HepG2 (cell line): Measurements from ENCODE around the gene DPH7. TPM values are rescaled to one million over a fixed set of nuclear protein-coding genes. Genes with fewer than 3 reads are reported as not detected.

Experiments
- ARNTL ChIP-seq: sonication (generic); formaldehyde crosslinking; IDR thresholded peaks from 2 replicates; pipeline ENCODE4 v1.4.0; 2020; ENCODE audit warnings: mild to moderate bottlenecking, missing genetic modification reagents
- ERF ChIP-seq: IDR thresholded peaks from 2 replicates; pipeline ENCODE4 v1.6.1; 2018; ENCODE audit warnings: missing biosample characterization, missing genetic modification reagents
- KMT2A ChIP-seq: sonication (generic); formaldehyde crosslinking; IDR thresholded peaks from 2 replicates; pipeline ENCODE4 v1.4.0; 2020; ENCODE audit warnings: missing genetic modification reagents
- MEIS2 ChIP-seq: sonication (generic); formaldehyde crosslinking; IDR thresholded peaks from 2 replicates; pipeline ENCODE4 v1.9.0; 2021; ENCODE audit warnings: mild to moderate bottlenecking, missing genetic modification reagents
- POLR2G ChIP-seq: fragments of 200-400 bp; formaldehyde crosslinking; IDR thresholded peaks from 2 replicates; pipeline ENCODE4 v1.6.1; 2018; ENCODE audit warnings: mild to moderate bottlenecking, low read depth, low read length, moderate library complexity
- SMAD1 ChIP-seq: sonication (generic); formaldehyde crosslinking; IDR thresholded peaks from 2 replicates; pipeline ENCODE4 v1.4.0; 2020; ENCODE audit warnings: missing genetic modification reagents, low read depth, mild to moderate bottlenecking, borderline replicate concordance
- ZNF143 ChIP-seq: sonication (generic); formaldehyde crosslinking; IDR thresholded peaks from 2 replicates; pipeline ENCODE4 v1.4.0; 2020; ENCODE audit warnings: missing genetic modification reagents
- ZNF543 ChIP-seq: sonication (generic); formaldehyde crosslinking; IDR thresholded peaks from 2 replicates; pipeline ENCODE4 v1.4.0; 2020; ENCODE audit warnings: mild to moderate bottlenecking, missing genetic modification reagents
- polyA plus RNA-seq, 8 experiments: library from polyadenylated mRNA; depleted of rRNA in 3 of 8; stranded (reverse) in 7 of 8; unstranded in 1 of 8; fragments of >200 nt; fragmentation: Illumina TruSeq in 4 of 8; extraction: Trizol in 4 of 8; gene quantifications; 2 replicates each; pipeline versions ENCODE4 v1.2.1 to v1.2.3, GENCODE V29; 2011 to 2016; ENCODE audit warnings: low read depth in 4 of 8, missing spikeins in 1 of 8, mixed read lengths in 1 of 8; ENCODE audit not compliant: insufficient read depth in 1 of 8
- total RNA-seq, 5 experiments: library from RNA; depleted of rRNA; stranded (reverse); fragments of >200 nt; fragmentation: Illumina TruSeq; extraction: Trizol; gene quantifications; 2 replicates each; pipeline ENCODE4 v1.2.3, GENCODE V29; 2016; ENCODE audit warnings: low read depth in 1 of 5
- TF ChIP-seq, protein P1 (sequence below), 2 experiments: sonication (generic) in 1 of 2; formaldehyde crosslinking in 1 of 2; IDR thresholded peaks; 2 replicates each; pipeline versions ENCODE4 v1.4.0 to v1.6.1; 2018 to 2020; ENCODE audit warnings: missing genetic modification reagents in 2 of 2, borderline replicate concordance in 1 of 2, low read depth in 1 of 2, mild to moderate bottlenecking in 1 of 2, missing biosample characterization in 1 of 2
- TF ChIP-seq, protein P2 (sequence below): sonication (generic); formaldehyde crosslinking; IDR thresholded peaks from 2 replicates; pipeline ENCODE4 v1.4.0; 2020; ENCODE audit warnings: low read depth, mild to moderate bottlenecking, missing genetic modification reagents
- TF ChIP-seq, protein P3 (sequence below): IDR thresholded peaks from 2 replicates; pipeline ENCODE4 v1.6.1; 2018; ENCODE audit warnings: missing genetic modification reagents, mild to moderate bottlenecking, missing compliant biosample characterization

DPH7 gene
- total and polyA plus RNA-seq, 2 of the 13 experiments (the other 11 are each of a cell fraction or from before 2014, with no cell fraction given) = 27.6 to 31.6 TPM

DNA sequence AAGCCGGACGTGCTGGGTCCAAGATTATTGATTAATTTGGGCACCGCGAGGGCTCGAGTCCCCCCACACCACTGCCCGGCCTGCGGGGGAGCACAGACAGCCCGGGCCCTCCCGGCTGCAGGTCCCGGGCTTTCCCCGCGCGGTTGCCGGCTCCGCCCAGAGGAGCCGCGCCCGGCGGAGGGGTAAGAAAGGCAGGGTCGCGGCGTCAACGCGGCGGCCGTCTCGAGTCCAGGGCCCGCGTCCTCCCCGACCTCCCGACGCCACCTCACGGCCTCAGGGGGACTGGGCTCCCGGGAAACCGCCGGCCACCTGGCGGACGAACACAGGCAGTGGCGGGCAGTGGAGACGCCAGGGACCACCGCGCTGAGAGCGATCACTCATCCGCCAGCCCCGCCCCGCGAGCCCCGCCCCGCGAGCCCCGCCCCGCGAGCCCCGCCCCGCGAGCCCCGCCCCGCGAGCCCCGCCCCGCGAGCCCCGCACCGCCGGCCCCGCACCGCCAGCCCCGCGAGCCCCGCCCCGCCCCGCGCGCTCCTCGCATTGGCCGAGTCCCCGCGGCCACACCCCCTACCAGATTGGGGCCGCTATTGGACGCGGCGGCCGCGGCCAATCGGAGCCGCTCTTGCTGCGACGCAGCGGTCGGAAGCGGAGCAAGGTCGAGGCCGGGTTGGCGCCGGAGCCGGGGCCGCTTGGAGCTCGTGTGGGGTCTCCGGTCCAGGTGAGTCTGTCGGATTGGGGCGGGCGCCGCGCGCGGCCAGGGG, 27.3 kb downstream of the DPH7 start, which contains the start of gene MRPL41 (continued):
- TF ChIP-seq, protein P1, sequence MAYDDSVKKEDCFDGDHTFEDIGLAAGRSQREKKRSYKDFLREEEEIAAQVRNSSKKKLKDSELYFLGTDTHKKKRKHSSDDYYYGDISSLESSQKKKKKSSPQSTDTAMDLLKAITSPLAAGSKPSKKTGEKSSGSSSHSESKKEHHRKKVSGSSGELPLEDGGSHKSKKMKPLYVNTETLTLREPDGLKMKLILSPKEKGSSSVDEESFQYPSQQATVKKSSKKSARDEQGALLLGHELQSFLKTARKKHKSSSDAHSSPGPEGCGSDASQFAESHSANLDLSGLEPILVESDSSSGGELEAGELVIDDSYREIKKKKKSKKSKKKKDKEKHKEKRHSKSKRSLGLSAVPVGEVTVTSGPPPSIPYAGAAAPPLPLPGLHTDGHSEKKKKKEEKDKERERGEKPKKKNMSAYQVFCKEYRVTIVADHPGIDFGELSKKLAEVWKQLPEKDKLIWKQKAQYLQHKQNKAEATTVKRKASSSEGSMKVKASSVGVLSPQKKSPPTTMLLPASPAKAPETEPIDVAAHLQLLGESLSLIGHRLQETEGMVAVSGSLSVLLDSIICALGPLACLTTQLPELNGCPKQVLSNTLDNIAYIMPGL (CRISPR knock-in tag; IDR thresholded peaks at IDR 0.05; ENCODE audit: borderline replicate concordance in 1 of 2, low read depth in 1 of 2) = peak; percentile 69 to 78
- peak; percentile 34; the same call in 1 of the 2 replicates for TF ChIP-seq ZNF543
- peak; percentile 51; the same call in 1 of the 2 replicates for TF ChIP-seq KMT2A
- 0 out of 2 replicates have a peak, but pooled peaks have one; percentile 51 for TF ChIP-seq SMAD1 (CRISPR knock-in tag)
- no peak for TF ChIP-seq ZNF143 (CRISPR knock-in tag)
- peak; percentile 72; the same call in 1 of the 2 replicates for TF ChIP-seq ERF (CRISPR knock-in tag)
- TF ChIP-seq, protein P2, sequence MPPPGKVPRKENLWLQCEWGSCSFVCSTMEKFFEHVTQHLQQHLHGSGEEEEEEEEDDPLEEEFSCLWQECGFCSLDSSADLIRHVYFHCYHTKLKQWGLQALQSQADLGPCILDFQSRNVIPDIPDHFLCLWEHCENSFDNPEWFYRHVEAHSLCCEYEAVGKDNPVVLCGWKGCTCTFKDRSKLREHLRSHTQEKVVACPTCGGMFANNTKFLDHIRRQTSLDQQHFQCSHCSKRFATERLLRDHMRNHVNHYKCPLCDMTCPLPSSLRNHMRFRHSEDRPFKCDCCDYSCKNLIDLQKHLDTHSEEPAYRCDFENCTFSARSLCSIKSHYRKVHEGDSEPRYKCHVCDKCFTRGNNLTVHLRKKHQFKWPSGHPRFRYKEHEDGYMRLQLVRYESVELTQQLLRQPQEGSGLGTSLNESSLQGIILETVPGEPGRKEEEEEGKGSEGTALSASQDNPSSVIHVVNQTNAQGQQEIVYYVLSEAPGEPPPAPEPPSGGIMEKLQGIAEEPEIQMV (CRISPR knock-in tag) = 0 out of 2 replicates have a peak, but pooled peaks have one; percentile 25
- TF ChIP-seq, protein P3, sequence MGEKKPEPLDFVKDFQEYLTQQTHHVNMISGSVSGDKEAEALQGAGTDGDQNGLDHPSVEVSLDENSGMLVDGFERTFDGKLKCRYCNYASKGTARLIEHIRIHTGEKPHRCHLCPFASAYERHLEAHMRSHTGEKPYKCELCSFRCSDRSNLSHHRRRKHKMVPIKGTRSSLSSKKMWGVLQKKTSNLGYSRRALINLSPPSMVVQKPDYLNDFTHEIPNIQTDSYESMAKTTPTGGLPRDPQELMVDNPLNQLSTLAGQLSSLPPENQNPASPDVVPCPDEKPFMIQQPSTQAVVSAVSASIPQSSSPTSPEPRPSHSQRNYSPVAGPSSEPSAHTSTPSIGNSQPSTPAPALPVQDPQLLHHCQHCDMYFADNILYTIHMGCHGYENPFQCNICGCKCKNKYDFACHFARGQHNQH = 0 out of 2 replicates have a peak, but pooled peaks have one; percentile 16
- no peak for TF ChIP-seq MEIS2
- peak; percentile 78 for TF ChIP-seq POLR2G
- TF ChIP-seq ARNTL = no peak
